Measurements from ENCODE around the gene TIAM1.
"Not testable (repeated sequence)": the region's sequence is repeated elsewhere in the genome, so short reads cannot be mapped to it uniquely, and the experiment has no call there.

Gene TIAM1

DNA sequence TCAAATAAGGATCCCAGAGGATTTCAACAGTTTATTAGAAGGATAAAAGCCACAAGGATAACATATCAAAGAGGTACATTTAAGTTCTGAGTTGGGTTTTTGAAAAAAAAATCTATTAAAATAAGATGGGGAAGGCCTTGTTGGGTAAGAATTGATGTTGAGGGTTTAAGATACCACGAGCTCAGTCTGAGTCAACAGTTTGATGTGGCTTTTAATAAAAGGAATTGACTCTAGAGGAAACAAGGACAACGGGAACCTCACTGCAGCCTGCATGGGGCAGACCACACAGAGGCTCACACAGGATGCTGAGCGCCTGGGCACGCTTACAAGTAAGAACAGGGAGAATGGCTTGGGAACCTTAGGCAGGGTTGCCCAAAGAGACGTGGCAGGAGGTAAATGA lies 107.5 kb downstream of the TIAM1 start:
- TF ChIP-seq, protein P1, sequence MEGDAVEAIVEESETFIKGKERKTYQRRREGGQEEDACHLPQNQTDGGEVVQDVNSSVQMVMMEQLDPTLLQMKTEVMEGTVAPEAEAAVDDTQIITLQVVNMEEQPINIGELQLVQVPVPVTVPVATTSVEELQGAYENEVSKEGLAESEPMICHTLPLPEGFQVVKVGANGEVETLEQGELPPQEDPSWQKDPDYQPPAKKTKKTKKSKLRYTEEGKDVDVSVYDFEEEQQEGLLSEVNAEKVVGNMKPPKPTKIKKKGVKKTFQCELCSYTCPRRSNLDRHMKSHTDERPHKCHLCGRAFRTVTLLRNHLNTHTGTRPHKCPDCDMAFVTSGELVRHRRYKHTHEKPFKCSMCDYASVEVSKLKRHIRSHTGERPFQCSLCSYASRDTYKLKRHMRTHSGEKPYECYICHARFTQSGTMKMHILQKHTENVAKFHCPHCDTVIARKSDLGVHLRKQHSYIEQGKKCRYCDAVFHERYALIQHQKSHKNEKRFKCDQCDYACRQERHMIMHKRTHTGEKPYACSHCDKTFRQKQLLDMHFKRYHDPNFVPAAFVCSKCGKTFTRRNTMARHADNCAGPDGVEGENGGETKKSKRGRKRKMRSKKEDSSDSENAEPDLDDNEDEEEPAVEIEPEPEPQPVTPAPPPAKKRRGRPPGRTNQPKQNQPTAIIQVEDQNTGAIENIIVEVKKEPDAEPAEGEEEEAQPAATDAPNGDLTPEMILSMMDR (IDR thresholded peaks at IDR 0.05) = no peak
- no peak overlapping the region for H3K27ac ChIP-seq
- H3K4me3 ChIP-seq = no peak overlapping the region
- no peak for DNase-seq (ENCODE audit: low spot score)

DNA sequence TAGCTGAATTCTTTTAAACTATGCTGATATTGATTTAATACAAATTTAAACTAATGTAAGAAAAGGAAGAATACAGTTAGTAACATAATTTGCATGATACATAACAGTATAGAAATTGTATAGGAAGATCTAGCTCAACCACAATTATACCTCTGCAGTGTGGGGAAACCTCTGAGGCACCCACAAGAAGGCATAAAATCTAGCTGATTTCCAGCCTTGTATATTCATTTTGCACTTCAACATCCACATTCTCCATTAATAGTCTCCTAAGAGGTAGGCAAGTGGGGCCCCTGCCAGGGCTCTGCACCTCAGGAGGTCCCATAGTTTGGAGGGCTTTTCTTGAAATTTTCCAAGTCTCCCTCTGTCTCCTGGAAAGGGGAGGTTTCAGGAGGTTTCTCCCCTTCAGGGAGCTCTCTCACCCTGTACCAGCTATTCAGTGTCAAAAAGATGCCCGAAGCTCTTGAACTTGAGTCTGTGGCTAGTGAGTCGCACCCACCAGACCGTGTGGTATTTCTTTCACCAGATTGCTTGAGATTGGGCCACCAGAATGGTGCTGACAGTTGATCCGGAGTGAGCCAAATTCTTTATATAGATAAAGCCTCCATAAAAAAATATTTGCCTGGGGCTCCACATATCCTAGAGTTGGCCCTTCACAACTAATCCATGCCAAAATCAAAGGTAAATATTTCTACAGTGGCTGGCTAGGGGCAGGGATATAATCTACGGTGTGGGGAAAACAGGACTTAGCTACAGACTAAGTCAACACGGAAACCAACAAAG lies 108.2 kb downstream of the TIAM1 start:
- Histone ChIP-seq H3K27ac (no peak overlapping the region), H3K4me3 (no peak overlapping the region)
- TF ChIP-seq, protein P1 (IDR thresholded peaks at IDR 0.05) = no peak

DNA sequence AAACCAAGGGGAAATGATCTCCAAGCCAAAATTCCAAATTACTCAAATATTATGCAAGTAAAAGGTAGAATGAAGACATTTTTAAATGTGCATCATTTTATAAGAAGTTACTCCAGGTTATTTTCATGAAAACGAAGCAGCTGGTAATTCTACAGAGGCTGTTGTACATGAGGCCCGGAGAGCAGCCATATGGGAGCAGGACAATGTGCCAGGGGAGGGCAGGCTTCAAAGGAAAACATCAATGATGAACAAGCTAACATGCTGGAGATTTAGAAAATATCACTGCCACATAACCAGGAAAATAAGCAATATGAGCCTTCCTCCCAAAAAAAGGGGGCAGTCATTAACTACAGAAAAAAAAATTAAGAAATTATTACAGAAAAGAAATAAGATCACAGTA lies 109.1 kb downstream of the TIAM1 start:
- no peak for DNase-seq (ENCODE audit: low spot score)
- H3K27ac ChIP-seq = no peak overlapping the region
- TF ChIP-seq, protein P1 (IDR thresholded peaks at IDR 0.05) = no peak
- no peak overlapping the region for H3K4me3 ChIP-seq

More for the DNA sequence above, 108.2 kb downstream of the TIAM1 start:
- no peak for DNase-seq (ENCODE audit: low spot score)

DNA sequence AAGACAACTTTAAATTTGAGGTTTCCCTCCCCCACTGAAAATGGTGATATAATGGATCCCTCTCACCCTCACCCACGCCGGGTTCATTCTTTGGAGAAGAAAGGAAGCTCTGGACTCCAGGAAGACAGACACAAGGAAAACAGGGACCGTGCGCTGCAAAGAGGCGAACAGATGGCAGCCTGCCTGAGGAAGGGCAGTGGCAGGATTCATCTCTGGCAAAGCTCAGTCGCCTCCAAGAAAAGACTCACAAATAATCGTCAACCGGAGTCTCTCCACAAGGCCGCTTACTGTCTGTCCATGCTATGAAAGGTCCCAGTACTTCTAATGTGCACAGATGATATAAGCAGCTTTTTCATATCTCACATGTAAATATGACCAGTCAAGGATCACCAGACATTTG lies 110.3 kb downstream of the TIAM1 start:
- TF ChIP-seq, protein P1 (IDR thresholded peaks at IDR 0.05) = no peak
- no peak for DNase-seq (ENCODE audit: low spot score)
- no peak overlapping the region for H3K27ac ChIP-seq
- H3K4me3 ChIP-seq = no peak overlapping the region

DNA sequence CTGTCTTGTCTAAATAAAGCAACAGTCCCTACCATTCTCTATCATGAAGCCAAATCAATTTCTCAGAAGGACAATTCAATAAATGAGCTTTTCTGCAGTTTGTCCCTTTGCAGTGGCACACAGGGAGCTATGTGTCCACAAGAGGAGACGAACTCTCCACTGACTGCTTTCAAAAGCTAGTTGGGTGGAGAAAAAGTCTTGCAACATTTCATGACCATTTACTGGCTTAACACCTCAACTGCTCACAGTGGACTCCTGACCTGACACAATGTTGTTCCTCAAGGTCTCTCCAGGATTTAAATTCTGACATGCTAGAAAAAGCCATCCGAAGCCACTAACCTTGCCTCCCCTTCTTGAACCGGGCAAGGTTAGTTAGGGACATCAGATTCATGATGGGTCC lies 111.7 kb downstream of the TIAM1 start:
- TF ChIP-seq, protein P1 (IDR thresholded peaks at IDR 0.05) = no peak
- no peak for DNase-seq (ENCODE audit: low spot score)
- no peak overlapping the region for H3K4me3 ChIP-seq
- H3K27ac ChIP-seq = no peak overlapping the region

DNA sequence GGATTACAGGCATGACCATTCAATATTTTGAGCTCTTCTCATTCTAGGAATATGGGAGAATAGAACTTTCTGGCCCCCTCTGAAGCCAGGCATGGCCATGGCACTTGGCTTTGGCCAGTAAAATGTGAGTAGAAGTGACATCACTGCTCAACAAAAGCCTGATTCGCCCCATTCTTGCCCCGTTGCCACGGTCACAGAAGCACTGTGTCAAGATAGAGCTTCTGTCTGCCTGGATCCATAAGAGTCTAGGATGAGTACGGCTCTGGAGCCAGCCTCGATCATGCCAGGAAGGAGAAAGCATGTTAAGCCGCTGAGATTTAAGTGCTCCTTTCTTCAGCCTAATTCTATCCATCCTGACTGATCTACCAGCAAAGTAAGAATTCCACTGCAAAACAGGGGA lies 113.1 kb downstream of the TIAM1 start:
- Histone ChIP-seq H3K4me3 (no peak overlapping the region), H3K27ac (no peak overlapping the region)
- DNase-seq (ENCODE audit: low spot score) = no peak
- TF ChIP-seq, protein P1 (IDR thresholded peaks at IDR 0.05) = no peak

DNA sequence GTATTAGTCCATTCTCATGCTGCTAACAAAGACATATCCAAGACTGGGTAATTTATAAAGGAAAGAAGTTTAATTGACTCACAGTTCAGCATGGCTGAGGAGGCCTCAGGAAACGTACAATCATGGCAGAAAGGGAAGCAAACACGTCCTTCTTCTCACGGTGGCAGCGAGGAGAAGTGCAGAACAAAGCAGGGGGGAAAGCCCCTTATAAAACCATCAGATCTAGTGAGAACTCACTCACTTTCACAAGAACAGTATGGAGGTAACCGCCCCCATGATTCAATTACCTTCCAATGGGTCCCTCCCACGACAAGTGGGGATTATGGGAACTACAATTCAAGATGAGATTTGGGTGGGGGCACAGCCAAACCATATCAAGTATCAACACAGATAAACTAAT lies 115.3 kb downstream of the TIAM1 start:
- H3K4me3 ChIP-seq; DNase-seq (ENCODE audit: low spot score); H3K27ac ChIP-seq: not testable (repeated sequence)
